HG03139 (cell line): ENCODE data around the gene LIFR.
"Not testable (repeated sequence)": the region's sequence is repeated elsewhere in the genome, so short reads cannot be mapped to it uniquely, and the experiment has no call there.

Experiments used
- ATAC-seq: cut with Tn5 transposase; IDR thresholded peaks from one replicate; pipeline ENCODE4 v1.9.1; 2021; ENCODE audit not compliant: unreplicated experiment

LIFR gene

GRCh38 chr5:38582975-38583319 is 26.5 kb upstream of the LIFR start:
- no peak for ATAC-seq

GRCh38 chr5:38582293-38582974 is 26.0 kb upstream of the LIFR start:
- no peak for ATAC-seq

- ATAC-seq, result no peak
These were observed 25.2 kb upstream of the LIFR start for GRCh38 chr5:38581597-38581996.

- ATAC-seq, result no peak
These were observed 22.7 kb upstream of the LIFR start for GRCh38 chr5:38579105-38579504.

GRCh38 chr5:38576961-38577684 is 20.7 kb upstream of the LIFR start:
- no peak for ATAC-seq

GRCh38 chr5:38576442-38576841 is 20.0 kb upstream of the LIFR start:
- ATAC-seq, result no peak

GRCh38 chr5:38575476-38575875 is 19.0 kb upstream of the LIFR start:
- ATAC-seq, result no peak

- ATAC-seq, result no peak
These were observed 17.6 kb upstream of the LIFR start for GRCh38 chr5:38574009-38574408.

GRCh38 chr5:38573521-38573920 is 17.1 kb upstream of the LIFR start:
- no peak for ATAC-seq

GRCh38 chr5:38569180-38569579 is 12.7 kb upstream of the LIFR start:
- no peak for ATAC-seq

GRCh38 chr5:38567306-38567705 is 10.9 kb upstream of the LIFR start:
- ATAC-seq, result not testable (repeated sequence)

- no peak for ATAC-seq
These were observed 7.2 kb upstream of the LIFR start for GRCh38 chr5:38563624-38564023.

GRCh38 chr5:38562444-38563210 is 6.2 kb upstream of the LIFR start:
- no peak for ATAC-seq

- no peak for ATAC-seq
These were observed 3.0 kb upstream of the LIFR start for GRCh38 chr5:38559428-38559827.

GRCh38 chr5:38557792-38558191 is 1.3 kb upstream of the LIFR start:
- ATAC-seq, result no peak

GRCh38 chr5:38557308-38557710 is 863 bp upstream of the LIFR start:
- no peak for ATAC-seq

GRCh38 chr5:38556088-38556598 is 303 bp downstream of the LIFR start:
- no peak for ATAC-seq

- ATAC-seq, result no peak
These were observed 925 bp downstream of the LIFR start for GRCh38 chr5:38555354-38556087.

- ATAC-seq, result no peak
These were observed 1.6 kb downstream of the LIFR start for GRCh38 chr5:38554861-38555260.

GRCh38 chr5:38554403-38554802 is 2.0 kb downstream of the LIFR start:
- ATAC-seq, result no peak

- ATAC-seq, result no peak
These were observed 3.4 kb downstream of the LIFR start for GRCh38 chr5:38553001-38553521.
